ENCODE data around the gene PRKCI. TPM values are rescaled to one million over a fixed set of nuclear protein-coding genes. Genes with fewer than 3 reads are reported as not detected.
A peak's percentile ranks its signal among the peaks of the same experiment; 100 is the strongest.

PRKCI gene
- total RNA-seq, 1 experiment from 2014 or later, result 25.2 TPM

DNA sequence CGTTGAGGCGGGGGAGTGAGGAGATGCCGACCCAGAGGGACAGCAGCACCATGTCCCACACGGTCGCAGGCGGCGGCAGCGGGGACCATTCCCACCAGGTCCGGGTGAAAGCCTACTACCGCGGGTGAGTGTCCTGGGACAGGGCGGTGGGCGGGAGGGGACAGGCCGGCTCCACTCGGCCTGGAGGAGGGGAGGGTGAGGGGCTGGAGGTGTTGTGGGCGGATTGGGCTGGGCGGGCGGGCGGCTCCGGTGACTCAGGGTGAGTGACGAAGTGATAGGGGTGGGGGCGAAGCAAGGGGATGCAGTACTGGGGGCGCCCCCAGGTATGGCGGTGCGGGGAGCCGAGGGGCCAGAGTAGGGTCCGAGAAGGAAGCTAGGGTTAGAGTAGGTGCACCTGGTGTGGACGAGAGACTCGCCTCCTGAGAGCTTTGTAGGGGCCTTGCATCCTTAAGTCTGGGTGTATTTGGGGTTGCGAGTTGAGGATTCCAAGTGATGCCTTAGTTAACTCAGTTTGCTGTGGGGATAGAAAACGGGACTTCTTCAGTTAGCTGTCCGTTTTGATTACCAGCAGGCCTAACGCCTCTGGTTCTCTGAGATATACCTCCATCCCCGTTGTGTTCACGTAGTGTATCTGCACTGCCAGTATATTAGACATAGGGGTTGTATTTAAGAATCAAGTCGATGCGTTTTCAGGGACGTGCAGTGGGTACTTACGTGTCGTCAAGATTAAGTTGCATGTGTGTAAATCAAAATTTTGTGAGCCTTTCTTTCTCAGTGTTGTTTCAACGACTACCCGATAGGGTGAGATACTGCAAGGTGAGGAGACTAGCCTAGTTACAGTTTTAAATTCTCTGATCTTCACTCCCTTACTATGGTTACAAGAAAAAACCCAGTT lies 670 bp downstream of the PRKCI start:
- POLR2A ChIA-PET, result no interaction called here
- intact Hi-C loops (cut with micrococcal nuclease), result loop anchor here (5.0 kb wide), 1 partner anchor 41 kb away; the partner anchor contains the start of gene PHC3
- Histone ChIP-seq H3K27me3 (ENCODE audit: insufficient read depth, low read length) (no peaks in the 10 kb centered on the region), H4K20me1 (ENCODE audit: insufficient read depth) (peaks cover 4% of the 10 kb centered on the region; the same call in 1 of the 2 replicates), H2AFZ (ENCODE audit: low read depth, low read length, poor library complexity, severe bottlenecking) (peak overlapping the region; percentile 39), H3K4me1 (ENCODE audit: control insufficient read depth in 1 of 2, insufficient read depth in 2 of 2, low read length in 2 of 2) (peaks cover 0 to 30% of the 10 kb centered on the region in 2 experiments; a peak in 3 of 4 replicates), H3K79me2 (ENCODE audit: insufficient read depth, low read length) (peaks cover 48% of the 10 kb centered on the region), H3K27ac (ENCODE audit: low read depth, low read length) (peak overlapping the region; percentile 67; the same call in 1 of the 2 replicates), H3K4me3 (replicated peaks in 1 of 2; ENCODE audit: low read depth in 1 of 2, low read length in 2 of 2) (peak overlapping the region; percentile 58 to 84), H3K9ac (ENCODE audit: low read length) (peak overlapping the region; percentile 83), H3K9me3 (ENCODE audit: control insufficient read depth in 1 of 2, insufficient read depth in 1 of 2, low read depth in 1 of 2, low read length in 2 of 2) (no peaks in the 10 kb centered on the region), H3K4me2 (ENCODE audit: low read length) (peak overlapping the region; percentile 95), H3K36me3 (ENCODE audit: control insufficient read depth in 1 of 2, insufficient read depth in 2 of 2, low read length in 2 of 2) (no peaks in the 10 kb centered on the region), H3K9me2 (ENCODE audit: insufficient read depth) (no peaks in the 10 kb centered on the region)
- ATAC-seq (peak; percentile 54), DNase-seq (ENCODE audit: low read depth, low spot score) (no peak)
- BruUV-seq (replicated peaks), result TSS peak; percentile 56
- RAD21 ChIA-PET (ENCODE audit: low non-redundant PET in 1 of 2, low total read pairs in 2 of 2, uncharacterized antibody in 2 of 2, unreplicated experiment in 2 of 2), result no interaction called here
- CTCF ChIA-PET, result no interaction called here
- TF ChIP-seq, protein P1, sequence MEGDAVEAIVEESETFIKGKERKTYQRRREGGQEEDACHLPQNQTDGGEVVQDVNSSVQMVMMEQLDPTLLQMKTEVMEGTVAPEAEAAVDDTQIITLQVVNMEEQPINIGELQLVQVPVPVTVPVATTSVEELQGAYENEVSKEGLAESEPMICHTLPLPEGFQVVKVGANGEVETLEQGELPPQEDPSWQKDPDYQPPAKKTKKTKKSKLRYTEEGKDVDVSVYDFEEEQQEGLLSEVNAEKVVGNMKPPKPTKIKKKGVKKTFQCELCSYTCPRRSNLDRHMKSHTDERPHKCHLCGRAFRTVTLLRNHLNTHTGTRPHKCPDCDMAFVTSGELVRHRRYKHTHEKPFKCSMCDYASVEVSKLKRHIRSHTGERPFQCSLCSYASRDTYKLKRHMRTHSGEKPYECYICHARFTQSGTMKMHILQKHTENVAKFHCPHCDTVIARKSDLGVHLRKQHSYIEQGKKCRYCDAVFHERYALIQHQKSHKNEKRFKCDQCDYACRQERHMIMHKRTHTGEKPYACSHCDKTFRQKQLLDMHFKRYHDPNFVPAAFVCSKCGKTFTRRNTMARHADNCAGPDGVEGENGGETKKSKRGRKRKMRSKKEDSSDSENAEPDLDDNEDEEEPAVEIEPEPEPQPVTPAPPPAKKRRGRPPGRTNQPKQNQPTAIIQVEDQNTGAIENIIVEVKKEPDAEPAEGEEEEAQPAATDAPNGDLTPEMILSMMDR (IDR thresholded peaks at IDR 0.05 in 2 of 3, conservative IDR thresholded peaks at IDR 0.05 in 1 of 3; ENCODE audit: borderline replicate concordance in 1 of 3, insufficient read depth in 1 of 3, low read depth in 2 of 3, low read length in 2 of 3), result 0 out of 6 replicates have a peak, but pooled peaks of 1 of the 3 experiments have one; percentile 15
- TF ChIP-seq, protein P2, sequence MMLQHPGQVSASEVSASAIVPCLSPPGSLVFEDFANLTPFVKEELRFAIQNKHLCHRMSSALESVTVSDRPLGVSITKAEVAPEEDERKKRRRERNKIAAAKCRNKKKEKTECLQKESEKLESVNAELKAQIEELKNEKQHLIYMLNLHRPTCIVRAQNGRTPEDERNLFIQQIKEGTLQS (IDR thresholded peaks at IDR 0.05), result no peak
- TF ChIP-seq EGR1 (IDR thresholded peaks at IDR 0.05; ENCODE audit: low read depth), result peak; percentile 24; the same call in 1 of the 2 replicates
- peak; percentile 42; the same call in 1 of the 2 replicates for TF ChIP-seq ZFX (IDR thresholded peaks at IDR 0.05)
- TF ChIP-seq RAD21 (IDR thresholded peaks at IDR 0.05; ENCODE audit: low read depth), result no peak
- TF ChIP-seq EZH2phosphoT487 (IDR thresholded peaks at IDR 0.05; ENCODE audit: borderline replicate concordance), result no peak
- TF ChIP-seq TCF7L2 (IDR thresholded peaks at IDR 0.05; ENCODE audit: borderline replicate concordance, extremely low read depth, insufficient read depth, insufficient read length), result no peak
- no peak for TF ChIP-seq JUND (IDR thresholded peaks at IDR 0.05)
- no peak for TF ChIP-seq ELF1 (IDR thresholded peaks at IDR 0.05; ENCODE audit: borderline replicate concordance, low read depth)
- TF ChIP-seq, protein P3, sequence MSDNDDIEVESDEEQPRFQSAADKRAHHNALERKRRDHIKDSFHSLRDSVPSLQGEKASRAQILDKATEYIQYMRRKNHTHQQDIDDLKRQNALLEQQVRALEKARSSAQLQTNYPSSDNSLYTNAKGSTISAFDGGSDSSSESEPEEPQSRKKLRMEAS (IDR thresholded peaks at IDR 0.05), result no peak
- TF ChIP-seq POLR2AphosphoS5 (IDR thresholded peaks at IDR 0.05; ENCODE audit: low read depth, low read length), result peak; percentile 21; the same call in 1 of the 2 replicates
- TF ChIP-seq FOSL1 (IDR thresholded peaks at IDR 0.05; ENCODE audit: low read depth), result no peak
- TF ChIP-seq, protein P4, sequence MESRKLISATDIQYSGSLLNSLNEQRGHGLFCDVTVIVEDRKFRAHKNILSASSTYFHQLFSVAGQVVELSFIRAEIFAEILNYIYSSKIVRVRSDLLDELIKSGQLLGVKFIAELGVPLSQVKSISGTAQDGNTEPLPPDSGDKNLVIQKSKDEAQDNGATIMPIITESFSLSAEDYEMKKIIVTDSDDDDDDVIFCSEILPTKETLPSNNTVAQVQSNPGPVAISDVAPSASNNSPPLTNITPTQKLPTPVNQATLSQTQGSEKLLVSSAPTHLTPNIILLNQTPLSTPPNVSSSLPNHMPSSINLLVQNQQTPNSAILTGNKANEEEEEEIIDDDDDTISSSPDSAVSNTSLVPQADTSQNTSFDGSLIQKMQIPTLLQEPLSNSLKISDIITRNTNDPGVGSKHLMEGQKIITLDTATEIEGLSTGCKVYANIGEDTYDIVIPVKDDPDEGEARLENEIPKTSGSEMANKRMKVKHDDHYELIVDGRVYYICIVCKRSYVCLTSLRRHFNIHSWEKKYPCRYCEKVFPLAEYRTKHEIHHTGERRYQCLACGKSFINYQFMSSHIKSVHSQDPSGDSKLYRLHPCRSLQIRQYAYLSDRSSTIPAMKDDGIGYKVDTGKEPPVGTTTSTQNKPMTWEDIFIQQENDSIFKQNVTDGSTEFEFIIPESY (IDR thresholded peaks at IDR 0.05; ENCODE audit: extremely low read depth, insufficient replicate concordance, low read length), result no peak
- TF ChIP-seq, protein P5, sequence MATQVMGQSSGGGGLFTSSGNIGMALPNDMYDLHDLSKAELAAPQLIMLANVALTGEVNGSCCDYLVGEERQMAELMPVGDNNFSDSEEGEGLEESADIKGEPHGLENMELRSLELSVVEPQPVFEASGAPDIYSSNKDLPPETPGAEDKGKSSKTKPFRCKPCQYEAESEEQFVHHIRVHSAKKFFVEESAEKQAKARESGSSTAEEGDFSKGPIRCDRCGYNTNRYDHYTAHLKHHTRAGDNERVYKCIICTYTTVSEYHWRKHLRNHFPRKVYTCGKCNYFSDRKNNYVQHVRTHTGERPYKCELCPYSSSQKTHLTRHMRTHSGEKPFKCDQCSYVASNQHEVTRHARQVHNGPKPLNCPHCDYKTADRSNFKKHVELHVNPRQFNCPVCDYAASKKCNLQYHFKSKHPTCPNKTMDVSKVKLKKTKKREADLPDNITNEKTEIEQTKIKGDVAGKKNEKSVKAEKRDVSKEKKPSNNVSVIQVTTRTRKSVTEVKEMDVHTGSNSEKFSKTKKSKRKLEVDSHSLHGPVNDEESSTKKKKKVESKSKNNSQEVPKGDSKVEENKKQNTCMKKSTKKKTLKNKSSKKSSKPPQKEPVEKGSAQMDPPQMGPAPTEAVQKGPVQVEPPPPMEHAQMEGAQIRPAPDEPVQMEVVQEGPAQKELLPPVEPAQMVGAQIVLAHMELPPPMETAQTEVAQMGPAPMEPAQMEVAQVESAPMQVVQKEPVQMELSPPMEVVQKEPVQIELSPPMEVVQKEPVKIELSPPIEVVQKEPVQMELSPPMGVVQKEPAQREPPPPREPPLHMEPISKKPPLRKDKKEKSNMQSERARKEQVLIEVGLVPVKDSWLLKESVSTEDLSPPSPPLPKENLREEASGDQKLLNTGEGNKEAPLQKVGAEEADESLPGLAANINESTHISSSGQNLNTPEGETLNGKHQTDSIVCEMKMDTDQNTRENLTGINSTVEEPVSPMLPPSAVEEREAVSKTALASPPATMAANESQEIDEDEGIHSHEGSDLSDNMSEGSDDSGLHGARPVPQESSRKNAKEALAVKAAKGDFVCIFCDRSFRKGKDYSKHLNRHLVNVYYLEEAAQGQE (IDR thresholded peaks at IDR 0.05; ENCODE audit: low read depth), result no peak
- TF ChIP-seq CBX3 (IDR thresholded peaks at IDR 0.05; ENCODE audit: low read depth), result no peak
- peak; percentile 10 for TF ChIP-seq POLR2A (IDR thresholded peaks at IDR 0.05; ENCODE audit: borderline replicate concordance, extremely low read depth, insufficient read depth, insufficient read length)
- TF ChIP-seq SIN3A (IDR thresholded peaks at IDR 0.05; ENCODE audit: low read depth), result no peak
- no peak for TF ChIP-seq YY1 (IDR thresholded peaks at IDR 0.05; ENCODE audit: extremely low read depth, insufficient replicate concordance, low read depth, low read length)

All from HCT116 (cell line).